Hematopoietic multipotent progenitor cell (in vitro differentiated cells): ENCODE data around the gene RFTN1. TPM values are rescaled to one million over a fixed set of nuclear protein-coding genes. Genes with fewer than 3 reads are reported as not detected.

Source experiments
- DNase-seq, 3 donors: peaks; one replicate each; pipeline ENCODE4 v3.0.0-alpha.2; 2011 to 2015; ENCODE audit warnings: low read depth in 2 of 3, low spot score in 2 of 3
- total RNA-seq: library from RNA; depleted of rRNA; stranded (reverse); fragments of >200 nt; gene quantifications from one replicate; pipeline ENCODE4 v1.2.3, GENCODE V29; 2012

RFTN1 gene
- total RNA-seq, 1 donor = 42.0 TPM

DNA sequence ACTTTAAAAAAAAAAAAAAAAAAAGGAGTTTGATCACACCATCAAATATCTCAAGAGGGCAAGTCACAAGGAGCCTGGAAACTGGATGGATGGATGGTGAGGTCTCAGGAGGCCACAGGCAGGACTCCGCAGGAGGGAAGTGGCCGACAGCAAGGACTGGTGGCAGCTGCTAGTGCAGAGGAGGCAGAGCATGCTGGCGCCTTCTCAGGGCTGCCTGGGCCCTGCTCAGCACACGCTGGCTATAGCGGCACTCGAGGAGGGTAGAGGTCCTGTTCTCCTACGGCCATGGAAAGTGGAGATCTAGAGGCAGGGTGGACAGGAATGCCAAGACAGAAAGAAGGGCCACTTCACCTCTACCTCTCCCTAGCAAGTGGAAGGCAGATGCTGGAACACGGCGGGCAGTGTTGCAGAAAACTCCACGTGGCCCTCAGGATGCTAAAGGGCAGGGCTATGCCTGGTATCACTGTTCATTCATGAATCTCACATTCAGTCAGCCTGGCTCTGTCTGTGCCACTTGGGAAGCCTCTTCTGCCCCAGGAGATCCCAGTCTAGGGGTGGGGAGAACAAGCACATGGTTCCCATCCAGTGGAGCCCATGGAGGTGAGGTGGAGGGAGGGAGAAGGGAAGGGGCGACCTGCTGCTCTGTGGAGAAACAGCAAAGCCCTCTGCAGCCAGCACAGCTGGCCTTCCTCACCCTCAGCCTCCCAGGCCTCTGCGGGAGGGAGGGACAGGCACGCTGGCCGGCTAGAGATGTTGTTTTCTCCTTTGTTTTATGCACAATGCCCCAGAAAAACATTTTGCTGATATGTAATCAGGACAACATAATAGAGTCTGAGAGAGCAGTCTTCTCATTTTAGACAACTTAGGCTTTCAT lies 177.5 kb downstream of the RFTN1 start:
- no peak for DNase-seq

- DNase-seq = no peak
These were observed 178.2 kb downstream of the RFTN1 start for GRCh38 chr3:16335333-16335732.

- DNase-seq = no peak
These were observed 178.6 kb downstream of the RFTN1 start for GRCh38 chr3:16334909-16335308.

DNA sequence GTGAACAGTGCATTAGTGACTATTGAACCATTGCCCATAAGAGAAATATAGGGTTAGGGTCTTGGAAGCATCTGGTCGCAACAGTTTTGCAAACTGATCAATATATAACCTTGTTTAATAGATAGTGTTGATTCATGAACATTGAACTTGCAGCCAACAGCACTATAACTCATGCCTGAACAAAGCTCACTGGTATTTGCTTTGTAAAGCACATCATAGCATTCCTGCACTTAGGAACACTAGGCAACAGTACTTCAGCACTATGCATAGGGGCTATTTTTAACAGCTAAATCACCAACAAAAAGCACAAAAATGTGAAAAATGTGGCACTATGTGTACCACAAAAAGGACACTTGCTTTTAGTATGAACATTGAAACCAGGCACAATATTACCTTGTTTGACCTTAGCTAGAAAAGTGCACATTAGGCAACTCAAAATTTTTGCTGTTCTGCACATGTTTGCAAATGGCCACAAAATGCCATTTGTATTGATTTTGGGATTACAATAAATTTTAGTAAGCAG lies 180.5 kb downstream of the RFTN1 start:
- no peak for DNase-seq

DNA sequence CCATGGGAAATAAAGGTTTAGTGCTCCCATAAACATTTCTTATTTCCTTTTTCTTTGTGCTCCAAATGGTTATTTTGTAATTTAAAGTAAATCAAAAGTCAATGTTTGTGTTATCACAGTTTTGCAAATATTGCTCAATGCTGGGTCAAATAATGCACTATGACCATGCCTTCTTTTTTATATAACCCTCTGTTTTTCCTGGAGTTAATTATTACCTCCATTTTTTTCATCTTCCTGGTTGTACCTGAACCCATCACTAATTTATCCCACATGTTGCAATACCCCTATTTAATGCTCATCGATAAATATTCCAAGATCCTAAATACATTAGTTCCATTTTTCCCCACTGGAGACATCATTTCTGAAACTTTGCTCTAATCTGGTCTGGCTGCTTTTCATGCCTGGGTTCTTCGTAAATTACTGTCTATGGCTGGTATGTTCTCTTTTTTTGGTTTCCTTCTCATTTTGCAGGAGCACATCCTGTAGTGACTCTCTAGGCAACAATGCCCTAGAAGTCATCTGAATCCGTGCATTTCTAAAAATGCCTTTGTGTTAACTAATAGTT lies 182.1 kb downstream of the RFTN1 start:
- no peak for DNase-seq

DNA sequence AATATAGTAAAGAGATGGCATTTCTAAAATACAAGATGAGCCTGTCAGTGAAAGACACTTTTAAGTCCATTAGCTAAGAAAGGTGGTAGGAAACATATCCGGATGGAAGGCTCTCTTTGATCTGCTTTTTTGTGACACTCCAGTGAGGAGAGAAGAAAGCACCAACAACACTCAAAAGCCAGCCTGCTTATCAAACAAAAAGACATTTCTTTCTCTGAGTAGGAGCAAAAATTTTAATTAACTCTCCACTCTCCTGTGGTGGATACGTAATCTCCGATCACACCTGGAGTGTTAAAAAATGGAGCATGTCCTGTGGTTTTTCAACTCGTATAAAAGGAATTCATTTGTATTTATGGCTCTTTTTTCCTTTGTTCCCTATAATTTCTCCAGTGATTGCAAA lies 183.1 kb downstream of the RFTN1 start:
- no peak for DNase-seq

DNA sequence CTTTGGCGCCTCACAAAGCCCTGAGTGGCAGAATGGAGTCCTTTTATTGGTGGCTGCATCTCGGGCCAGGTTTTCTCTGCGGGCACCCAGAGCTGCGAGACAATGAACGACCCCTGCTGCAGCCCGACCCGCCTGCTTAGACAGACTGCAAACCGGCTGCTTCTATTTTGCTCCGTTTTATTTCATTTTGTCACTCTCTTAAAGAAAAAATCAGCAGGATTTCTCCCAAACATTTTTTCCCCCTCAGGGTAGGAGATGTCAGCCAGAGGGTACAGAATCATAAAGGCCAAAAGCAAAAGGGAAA lies 183.7 kb downstream of the RFTN1 start:
- no peak for DNase-seq

GRCh38 chr3:16329036-16329825 lies 184.3 kb downstream of the RFTN1 start:
- DNase-seq = no peak

- DNase-seq = no peak
These were observed 185.4 kb downstream of the RFTN1 start for GRCh38 chr3:16328124-16328523.

GRCh38 chr3:16326724-16327349 lies 186.7 kb downstream of the RFTN1 start:
- DNase-seq = no peak

DNA sequence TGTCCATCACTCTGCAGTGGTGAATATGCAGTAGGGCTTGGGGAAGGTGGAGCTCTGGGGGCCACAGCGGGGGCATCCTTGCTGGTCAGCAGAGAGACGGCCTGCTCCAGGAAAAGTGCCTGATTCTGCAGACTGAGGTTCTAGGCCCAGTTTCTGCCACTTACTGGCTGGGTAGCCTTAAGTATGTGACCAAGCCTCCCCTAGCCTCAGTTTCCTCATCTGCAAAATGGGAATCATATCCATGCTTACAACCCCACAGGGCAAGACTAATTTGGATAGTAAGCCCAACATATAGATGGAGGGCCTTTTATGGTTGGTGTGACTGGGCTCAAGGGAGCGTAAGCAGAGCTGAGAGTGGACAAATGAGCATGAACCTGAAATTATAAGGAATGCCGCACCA lies 187.6 kb downstream of the RFTN1 start:
- DNase-seq = no peak

DNA sequence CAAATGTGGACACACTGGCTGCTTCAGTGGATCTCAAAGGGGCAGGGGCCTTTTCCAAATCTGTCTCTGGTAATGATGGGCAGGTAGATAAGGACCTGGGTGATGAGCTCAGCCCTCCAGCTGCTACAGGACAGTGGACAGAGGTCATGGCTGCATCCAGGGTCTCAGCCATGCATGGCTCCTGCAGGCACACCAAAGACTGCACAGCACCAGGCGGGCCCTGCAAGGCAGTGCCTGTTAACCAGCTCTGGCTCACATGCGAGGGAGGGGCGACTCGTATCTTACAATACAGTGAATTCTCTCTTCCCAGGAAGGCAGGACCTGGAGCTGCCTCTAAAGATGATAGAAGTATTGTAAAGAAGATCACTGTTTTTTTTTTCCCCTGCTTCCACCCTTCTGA lies 189.8 kb downstream of the RFTN1 start:
- DNase-seq = no peak

DNA sequence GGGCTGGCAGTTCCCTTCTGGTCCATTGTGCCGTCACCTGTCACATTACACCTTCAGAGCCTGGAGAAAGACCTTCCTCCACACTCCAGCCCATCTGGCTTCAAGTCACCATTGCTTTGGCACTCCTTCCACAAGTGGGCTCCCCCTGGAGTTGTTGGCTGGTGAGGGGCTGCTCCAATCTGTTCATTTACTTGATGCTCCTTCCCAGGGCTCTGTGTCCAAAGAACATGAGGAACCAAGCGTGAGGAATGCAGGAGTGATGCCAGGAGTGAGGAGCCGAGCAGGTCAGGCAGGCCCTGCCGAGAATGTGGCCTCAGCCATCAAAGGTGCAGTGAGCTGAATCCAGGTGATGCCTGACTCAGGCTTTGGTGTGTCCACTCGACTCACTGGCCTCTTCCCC lies 191.3 kb downstream of the RFTN1 start:
- no peak for DNase-seq

DNA sequence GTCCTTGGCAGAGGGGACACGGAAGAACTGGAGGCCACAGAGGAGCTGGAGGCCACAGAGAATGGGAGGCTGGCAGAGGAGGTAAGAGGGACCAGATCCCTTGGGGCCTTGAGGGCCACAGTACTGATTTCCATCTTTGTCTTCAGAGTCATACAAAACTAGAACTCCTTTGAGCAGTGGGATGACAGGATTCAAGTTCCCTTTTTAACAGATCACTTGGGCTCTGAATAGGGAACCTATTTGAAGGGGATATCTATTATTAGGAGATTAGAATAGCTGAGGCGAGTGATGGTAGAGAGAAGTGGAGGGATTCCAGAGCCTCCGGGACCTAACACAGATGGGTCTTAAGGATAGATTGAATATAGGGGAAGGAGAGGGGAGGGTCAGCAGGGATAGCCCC lies 192.8 kb downstream of the RFTN1 start:
- DNase-seq = no peak

DNA sequence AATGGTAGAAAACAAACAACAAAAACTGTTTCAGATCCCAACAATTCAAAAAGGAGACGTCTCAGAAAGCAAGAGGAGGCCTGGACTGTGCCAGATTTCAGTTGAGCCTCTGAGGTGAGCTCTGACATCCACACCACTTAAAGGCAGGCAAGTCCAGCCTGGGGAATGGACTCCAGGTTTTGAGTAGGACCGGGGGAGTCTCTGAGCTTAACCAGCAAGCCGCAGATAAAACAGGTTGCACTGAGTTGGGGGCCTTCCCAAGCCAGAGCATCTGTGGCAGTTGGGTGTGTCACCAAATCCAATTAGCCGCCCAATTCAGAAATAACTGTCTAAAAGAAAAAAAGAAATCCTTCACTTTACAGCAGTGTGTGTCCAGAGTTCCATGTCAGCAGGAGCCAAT lies 193.8 kb downstream of the RFTN1 start:
- DNase-seq = no peak

DNA sequence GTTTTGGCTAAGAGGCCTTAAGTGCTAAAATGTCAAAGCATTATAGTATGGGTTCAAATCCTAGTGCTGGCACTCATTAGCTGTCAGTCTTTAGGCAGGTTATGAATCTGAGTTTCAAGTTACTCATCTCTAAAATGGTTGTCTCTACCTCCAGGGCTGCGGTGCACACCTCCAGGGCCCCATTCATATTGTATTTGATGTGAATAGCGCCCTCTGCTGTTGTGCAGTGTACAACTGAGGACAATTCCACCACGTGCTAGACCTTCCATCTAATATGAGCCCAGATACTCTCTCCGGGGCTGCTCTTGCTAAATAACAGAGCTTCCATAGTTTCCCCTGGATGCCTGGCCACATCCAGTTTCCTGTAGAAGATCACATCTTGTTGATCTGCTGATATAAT lies 194.2 kb downstream of the RFTN1 start:
- peak in 2 of 3 donors; percentile 62 to 67 for DNase-seq

DNA sequence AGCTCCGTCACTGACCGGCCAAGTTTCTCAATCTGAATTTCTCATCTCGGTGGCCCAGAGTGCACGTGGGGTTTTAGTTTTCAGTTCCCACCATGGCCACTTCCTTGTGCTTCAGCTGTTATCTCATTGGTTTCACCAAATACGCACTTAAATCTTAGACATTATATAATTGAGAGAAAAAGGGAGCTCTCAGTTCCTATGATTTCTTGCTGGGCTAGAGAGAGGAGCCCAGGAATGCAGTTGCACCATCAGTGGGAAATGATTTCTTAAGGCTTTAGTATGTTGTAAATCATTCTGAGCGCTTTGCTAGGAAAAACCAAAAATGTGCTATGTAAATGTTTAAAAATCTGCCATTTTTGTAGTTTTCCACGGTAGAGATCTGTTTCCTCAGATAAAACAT lies 195.3 kb downstream of the RFTN1 start:
- no peak for DNase-seq

- no peak for DNase-seq
These were observed 195.9 kb downstream of the RFTN1 start for GRCh38 chr3:16317561-16317945.

DNA sequence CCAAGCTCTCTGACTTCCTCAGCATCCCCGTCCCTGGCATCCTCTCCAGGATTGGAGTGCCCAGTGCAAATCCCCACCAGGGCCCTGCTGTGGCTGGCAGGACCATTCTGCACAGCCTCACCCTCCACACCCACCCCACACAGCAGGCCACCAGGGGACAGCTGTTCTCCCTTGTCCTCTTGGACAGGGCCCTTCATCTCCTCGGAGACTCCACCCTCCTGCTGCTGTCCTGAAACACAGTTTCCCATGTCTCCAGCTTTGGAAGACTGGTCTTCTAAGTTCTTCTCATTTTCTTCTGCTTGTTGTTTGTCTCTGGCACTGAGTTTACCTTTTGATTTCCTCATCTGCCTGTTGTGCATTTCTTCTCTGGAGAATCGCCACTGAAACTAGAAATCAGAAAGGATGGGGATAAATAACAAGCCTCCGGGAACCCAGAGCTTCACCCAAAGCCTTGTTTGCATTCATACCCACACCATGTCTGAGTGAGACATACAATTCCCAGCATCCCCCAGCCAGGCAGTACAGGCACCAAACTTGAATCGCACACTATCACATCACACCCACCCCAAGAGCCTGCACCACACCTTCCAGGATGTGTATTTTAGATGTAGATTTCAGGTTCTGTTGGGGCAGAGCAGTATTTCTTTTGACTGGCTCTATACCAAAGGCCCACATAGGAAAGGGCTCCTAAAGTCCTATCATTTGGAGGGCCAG lies 196.5 kb downstream of the RFTN1 start:
- no peak for DNase-seq

GRCh38 chr3:16316396-16316795 lies 197.1 kb downstream of the RFTN1 start:
- no peak for DNase-seq

DNA sequence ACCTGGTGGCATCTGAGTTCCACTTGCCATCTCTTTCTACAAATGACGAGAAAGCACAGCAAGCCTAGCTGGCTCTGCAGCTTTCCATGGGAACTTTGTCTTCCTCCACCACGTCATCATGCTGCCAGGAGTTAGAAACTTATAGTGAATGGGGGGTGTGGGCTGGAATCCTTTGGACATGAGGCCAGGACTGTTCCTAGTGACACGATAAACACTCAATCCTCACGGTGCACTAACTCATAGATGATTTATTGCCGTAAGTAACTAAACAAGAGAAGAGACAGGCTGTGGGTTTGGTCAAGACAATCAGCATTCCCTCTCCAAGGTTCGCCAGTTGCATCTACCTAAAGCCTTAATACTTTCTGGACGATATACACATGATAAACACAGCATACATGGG lies 197.9 kb downstream of the RFTN1 start:
- no peak for DNase-seq
